BLaER1 (cell line): Measurements from ENCODE around the gene LAMB1.

Source experiments
- H3K27ac ChIP-seq: shearing (Covaris generic); formaldehyde crosslinking; 2 replicates; pipeline ENCODE4 v1.8.1; 2022
- H3K27me3 ChIP-seq: shearing (Covaris generic); formaldehyde crosslinking; 2 replicates; pipeline ENCODE4 v1.8.1; 2022
- H3K36me3 ChIP-seq: shearing (Covaris generic); formaldehyde crosslinking; 2 replicates; pipeline ENCODE4 v1.8.1; 2022
- H3K4me1 ChIP-seq: shearing (Covaris generic); formaldehyde crosslinking; 2 replicates; pipeline ENCODE4 v1.8.1; 2022
- H3K4me2 ChIP-seq: shearing (Covaris generic); formaldehyde crosslinking; 2 replicates; pipeline ENCODE4 v1.8.1; 2022
- H3K4me3 ChIP-seq: shearing (Covaris generic); formaldehyde crosslinking; 2 replicates; pipeline ENCODE4 v1.8.1; 2022
- H3K9ac ChIP-seq: shearing (Covaris generic); formaldehyde crosslinking; 2 replicates; pipeline ENCODE4 v1.8.1; 2022
- H3K9me3 ChIP-seq: shearing (Covaris generic); formaldehyde crosslinking; 2 replicates; pipeline ENCODE4 v1.8.1; 2022
- H4K20me1 ChIP-seq: shearing (Covaris generic); formaldehyde crosslinking; 2 replicates; pipeline ENCODE4 v1.8.1; 2022
- Cebpa-rat ChIP-seq: shearing (Covaris generic); IDR thresholded peaks from 2 replicates; pipeline ENCODE4 v1.8.1; 2022

The LAMB1 gene

GRCh38 chr7:107982918-107983389 is 20.0 kb downstream of the LAMB1 start:
- H3K27me3 ChIP-seq = no peaks in the 10 kb centered on the region
- TF ChIP-seq Cebpa-rat = no peak
- H3K4me1 ChIP-seq = no peaks in the 10 kb centered on the region
- H3K36me3 ChIP-seq = no peaks in the 10 kb centered on the region
- no peak overlapping the region for H3K9ac ChIP-seq
- H3K27ac ChIP-seq = no peak overlapping the region
- no peaks in the 10 kb centered on the region for H3K9me3 ChIP-seq
- H3K4me2 ChIP-seq = no peak overlapping the region
- H3K4me3 ChIP-seq = no peak overlapping the region
- no peaks in the 10 kb centered on the region for H4K20me1 ChIP-seq

GRCh38 chr7:107982042-107982840 is 20.7 kb downstream of the LAMB1 start:
- no peaks in the 10 kb centered on the region for H4K20me1 ChIP-seq
- H3K9me3 ChIP-seq = no peaks in the 10 kb centered on the region
- H3K9ac ChIP-seq = no peak overlapping the region
- no peak overlapping the region for H3K4me3 ChIP-seq
- no peak for TF ChIP-seq Cebpa-rat
- H3K4me2 ChIP-seq = no peak overlapping the region
- H3K4me1 ChIP-seq = no peaks in the 10 kb centered on the region
- no peaks in the 10 kb centered on the region for H3K27me3 ChIP-seq
- no peak overlapping the region for H3K27ac ChIP-seq
- H3K36me3 ChIP-seq = no peaks in the 10 kb centered on the region

- Histone ChIP-seq H3K27me3 (no peaks in the 10 kb centered on the region), H3K4me1 (no peaks in the 10 kb centered on the region), H3K36me3 (no peaks in the 10 kb centered on the region), H3K4me2 (no peak overlapping the region), H3K9me3 (no peaks in the 10 kb centered on the region), H3K9ac (no peak overlapping the region), H4K20me1 (no peaks in the 10 kb centered on the region), H3K4me3 (no peak overlapping the region), H3K27ac (no peak overlapping the region)
- no peak for TF ChIP-seq Cebpa-rat
Measured at GRCh38 chr7:107981466-107981865, 21.5 kb downstream of the LAMB1 start.

GRCh38 chr7:107980671-107981190 is 22.2 kb downstream of the LAMB1 start:
- TF ChIP-seq Cebpa-rat = no peak
- H3K36me3 ChIP-seq = no peaks in the 10 kb centered on the region
- H4K20me1 ChIP-seq = no peaks in the 10 kb centered on the region
- no peak overlapping the region for H3K4me3 ChIP-seq
- no peaks in the 10 kb centered on the region for H3K27me3 ChIP-seq
- H3K9me3 ChIP-seq = no peaks in the 10 kb centered on the region; the same call in 1 of the 2 replicates
- H3K9ac ChIP-seq = no peak overlapping the region
- H3K4me1 ChIP-seq = no peaks in the 10 kb centered on the region
- no peak overlapping the region for H3K4me2 ChIP-seq
- no peak overlapping the region for H3K27ac ChIP-seq

- Histone ChIP-seq H3K27me3 (no peaks in the 10 kb centered on the region), H3K4me1 (no peaks in the 10 kb centered on the region), H3K9ac (no peak overlapping the region), H3K9me3 (no peaks in the 10 kb centered on the region; the same call in 1 of the 2 replicates), H3K4me3 (no peak overlapping the region), H3K4me2 (no peak overlapping the region), H3K36me3 (no peaks in the 10 kb centered on the region), H3K27ac (no peak overlapping the region), H4K20me1 (no peaks in the 10 kb centered on the region)
- TF ChIP-seq Cebpa-rat = no peak
Measured at GRCh38 chr7:107980171-107980570, 22.8 kb downstream of the LAMB1 start.

- no peaks in the 10 kb centered on the region for H3K36me3 ChIP-seq
- no peaks in the 10 kb centered on the region for H3K27me3 ChIP-seq
- no peaks in the 10 kb centered on the region for H3K4me1 ChIP-seq
- TF ChIP-seq Cebpa-rat = no peak
- no peak overlapping the region for H3K4me2 ChIP-seq
- no peaks in the 10 kb centered on the region; the same call in 1 of the 2 replicates for H3K9me3 ChIP-seq
- no peaks in the 10 kb centered on the region for H4K20me1 ChIP-seq
- no peak overlapping the region for H3K4me3 ChIP-seq
- no peak overlapping the region for H3K9ac ChIP-seq
- H3K27ac ChIP-seq = no peak overlapping the region
Measured at GRCh38 chr7:107978815-107979408, 24.0 kb downstream of the LAMB1 start.

GRCh38 chr7:107977048-107977447 is 25.9 kb downstream of the LAMB1 start:
- Histone ChIP-seq H3K4me1 (no peaks in the 10 kb centered on the region), H3K4me3 (no peak overlapping the region), H3K4me2 (no peak overlapping the region), H3K9ac (no peak overlapping the region), H3K27me3 (no peaks in the 10 kb centered on the region), H3K36me3 (no peaks in the 10 kb centered on the region), H4K20me1 (no peaks in the 10 kb centered on the region), H3K9me3 (no peaks in the 10 kb centered on the region; the same call in 1 of the 2 replicates), H3K27ac (no peak overlapping the region)
- no peak for TF ChIP-seq Cebpa-rat

- Histone ChIP-seq H4K20me1 (no peaks in the 10 kb centered on the region), H3K27ac (no peak overlapping the region), H3K9ac (no peak overlapping the region), H3K27me3 (no peaks in the 10 kb centered on the region), H3K4me3 (no peak overlapping the region), H3K4me1 (no peaks in the 10 kb centered on the region), H3K9me3 (no peaks in the 10 kb centered on the region; the same call in 1 of the 2 replicates), H3K4me2 (no peak overlapping the region), H3K36me3 (no peaks in the 10 kb centered on the region)
- no peak for TF ChIP-seq Cebpa-rat
Measured at GRCh38 chr7:107976620-107977019, 26.3 kb downstream of the LAMB1 start.

- Histone ChIP-seq H3K4me3 (no peak overlapping the region), H3K27ac (no peak overlapping the region), H3K27me3 (no peaks in the 10 kb centered on the region), H3K36me3 (no peaks in the 10 kb centered on the region), H3K9ac (no peak overlapping the region), H3K4me1 (no peaks in the 10 kb centered on the region), H3K4me2 (no peak overlapping the region), H3K9me3 (no peaks in the 10 kb centered on the region; the same call in 1 of the 2 replicates), H4K20me1 (no peaks in the 10 kb centered on the region)
- TF ChIP-seq Cebpa-rat = no peak
Measured at GRCh38 chr7:107975394-107976013, 27.5 kb downstream of the LAMB1 start.

GRCh38 chr7:107973861-107974260 is 29.1 kb downstream of the LAMB1 start:
- H3K4me2 ChIP-seq = no peak overlapping the region
- no peaks in the 10 kb centered on the region for H3K4me1 ChIP-seq
- H3K27ac ChIP-seq = no peak overlapping the region
- H3K9me3 ChIP-seq = no peaks in the 10 kb centered on the region; the same call in 1 of the 2 replicates
- no peaks in the 10 kb centered on the region for H3K27me3 ChIP-seq
- no peaks in the 10 kb centered on the region for H4K20me1 ChIP-seq
- no peak overlapping the region for H3K4me3 ChIP-seq
- no peak overlapping the region for H3K9ac ChIP-seq
- H3K36me3 ChIP-seq = no peaks in the 10 kb centered on the region
- no peak for TF ChIP-seq Cebpa-rat
